A673 (cell line): ENCODE results near the gene TATDN2.

Experiments
- CTCF ChIP-seq: fragments of 300-800, 200-600 bp; sonication (generic); conservative IDR thresholded peaks from 2 replicates; pipeline ENCODE4 v1.5.1; 2017; ENCODE audit warnings: low read depth, mild to moderate bottlenecking, antibody characterized with exemption, low read length, moderate library complexity, mixed read lengths
- EZH2 ChIP-seq: fragments of 200-600 bp; sonication (generic); IDR thresholded peaks from 2 replicates; pipeline ENCODE4 v1.6.1; 2017; ENCODE audit warnings: borderline replicate concordance, low read depth, mild to moderate bottlenecking, mixed read lengths, antibody characterized with exemption, low read length; ENCODE audit not compliant: poor library complexity, severe bottlenecking

- TF ChIP-seq CTCF (no peak), EZH2 (no peak)
These were observed 40.8 kb downstream of the TATDN2 start for GRCh38 chr3:10289077-10289476.
